ENCODE results near the gene WDR3.

Gene WDR3

GRCh38 chr1:117970252-117970651 lies 40.7 kb downstream of the WDR3 start:
- Histone ChIP-seq H3K36me3 (ENCODE audit: low read length) (no peaks in the 10 kb centered on the region), H3K9me2 (replicated peaks; ENCODE audit: insufficient read depth, low read length) (no peaks in the 10 kb centered on the region), H3K9me3 (ENCODE audit: insufficient read depth, low read length) (no peaks in the 10 kb centered on the region), H4K20me1 (ENCODE audit: low read depth, low read length) (no peaks in the 10 kb centered on the region), H3K27me3 (ENCODE audit: low read length) (no peaks in the 10 kb centered on the region), H3K9ac (ENCODE audit: low read length) (no peak overlapping the region), H3F3A (ENCODE audit: insufficient read depth) (no peaks in the 10 kb centered on the region), H3K79me2 (ENCODE audit: insufficient read depth, low read length) (no peaks in the 10 kb centered on the region), H2AFZ (ENCODE audit: low read depth, low read length, severe bottlenecking) (no peak overlapping the region), H3K4me2 (ENCODE audit: low read depth, low read length, poor library complexity, severe bottlenecking) (no peak overlapping the region), H3K27ac (ENCODE audit: low read depth, low read length) (no peak overlapping the region), H3K4me3 (ENCODE audit: insufficient read depth, low read length, poor library complexity, severe bottlenecking) (no peak overlapping the region)
- TF ChIP-seq CTCF (IDR thresholded peaks at IDR 0.05; ENCODE audit: insufficient read depth, low read length, poor library complexity, severe bottlenecking) (no peak), EZH2phosphoT487 (conservative IDR thresholded peaks at IDR 0.05; ENCODE audit: low read length) (no peak)

DNA sequence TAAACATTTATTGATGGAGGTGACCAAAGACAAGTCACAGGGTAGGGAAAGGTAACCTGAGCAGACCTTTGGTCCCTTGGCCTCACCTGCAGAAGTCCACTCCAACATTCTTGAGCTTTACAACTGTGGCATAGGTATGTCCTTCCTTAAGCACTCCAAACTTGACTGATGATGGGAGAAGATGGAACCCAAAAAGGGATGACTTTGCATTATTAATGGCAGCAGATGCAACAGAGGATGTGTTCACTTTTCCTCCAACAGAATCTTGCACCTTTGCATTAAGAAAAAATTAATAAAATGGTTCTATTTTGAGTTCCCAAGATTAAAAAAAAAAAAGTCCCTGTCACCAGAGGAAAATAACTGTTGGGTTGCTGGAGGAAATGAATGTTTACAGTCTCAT lies 42.2 kb downstream of the WDR3 start:
- Histone ChIP-seq H3K9ac (ENCODE audit: low read length) (no peak overlapping the region), H3K27ac (ENCODE audit: low read depth, low read length) (no peak overlapping the region), H3K27me3 (ENCODE audit: low read length) (no peaks in the 10 kb centered on the region), H3K36me3 (ENCODE audit: low read length) (no peaks in the 10 kb centered on the region), H3K9me2 (replicated peaks; ENCODE audit: insufficient read depth, low read length) (no peaks in the 10 kb centered on the region), H4K20me1 (ENCODE audit: low read depth, low read length) (no peaks in the 10 kb centered on the region), H3K9me3 (ENCODE audit: insufficient read depth, low read length) (no peaks in the 10 kb centered on the region), H3K4me2 (ENCODE audit: low read depth, low read length, poor library complexity, severe bottlenecking) (no peak overlapping the region), H2AFZ (ENCODE audit: low read depth, low read length, severe bottlenecking) (no peak overlapping the region), H3K4me3 (ENCODE audit: insufficient read depth, low read length, poor library complexity, severe bottlenecking) (no peak overlapping the region), H3F3A (ENCODE audit: insufficient read depth) (no peaks in the 10 kb centered on the region), H3K79me2 (ENCODE audit: insufficient read depth, low read length) (no peaks in the 10 kb centered on the region)
- no peak for TF ChIP-seq CTCF (IDR thresholded peaks at IDR 0.05; ENCODE audit: insufficient read depth, low read length, poor library complexity, severe bottlenecking)
- TF ChIP-seq EZH2phosphoT487 (conservative IDR thresholded peaks at IDR 0.05; ENCODE audit: low read length), result no peak

DNA sequence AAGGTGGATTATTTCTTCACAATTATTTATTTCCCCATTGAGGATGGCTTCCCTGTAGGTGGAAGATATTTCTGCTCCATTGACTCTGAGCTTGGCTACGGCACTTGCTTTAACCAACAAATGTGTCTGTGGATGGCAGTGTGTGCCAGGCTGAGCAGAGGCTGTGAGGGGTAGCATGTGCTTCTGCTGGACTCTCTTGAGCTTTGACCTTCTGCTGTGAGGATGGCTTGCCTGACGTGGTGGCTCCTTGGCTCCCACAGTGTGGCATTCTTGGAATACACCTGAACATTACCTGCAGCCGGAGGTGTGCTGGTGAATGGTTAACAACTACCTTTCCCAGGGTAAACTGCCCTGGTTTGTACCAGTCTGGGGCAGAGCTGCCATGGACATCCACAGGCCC lies 46.8 kb downstream of the WDR3 start:
- no peaks in the 10 kb centered on the region for H3F3A ChIP-seq (ENCODE audit: insufficient read depth)
- TF ChIP-seq EZH2phosphoT487 (conservative IDR thresholded peaks at IDR 0.05; ENCODE audit: low read length) (no peak), CTCF (IDR thresholded peaks at IDR 0.05; ENCODE audit: insufficient read depth, low read length, poor library complexity, severe bottlenecking) (no peak)

More for the DNA sequence above, 46.8 kb downstream of the WDR3 start:
- no peak overlapping the region for H2AFZ ChIP-seq (ENCODE audit: low read depth, low read length, severe bottlenecking)
- no peak overlapping the region for H3K4me2 ChIP-seq (ENCODE audit: low read depth, low read length, poor library complexity, severe bottlenecking)
- H3K27ac ChIP-seq (ENCODE audit: low read depth, low read length), result no peak overlapping the region
- H3K79me2 ChIP-seq (ENCODE audit: insufficient read depth, low read length), result no peaks in the 10 kb centered on the region
- no peaks in the 10 kb centered on the region for H3K36me3 ChIP-seq (ENCODE audit: low read length)
- no peaks in the 10 kb centered on the region for H4K20me1 ChIP-seq (ENCODE audit: low read depth, low read length)
- no peaks in the 10 kb centered on the region for H3K9me3 ChIP-seq (ENCODE audit: insufficient read depth, low read length)
- H3K9ac ChIP-seq (ENCODE audit: low read length), result no peak overlapping the region
- H3K4me3 ChIP-seq (ENCODE audit: insufficient read depth, low read length, poor library complexity, severe bottlenecking), result no peak overlapping the region
- H3K9me2 ChIP-seq (replicated peaks; ENCODE audit: insufficient read depth, low read length), result no peaks in the 10 kb centered on the region
- no peaks in the 10 kb centered on the region for H3K27me3 ChIP-seq (ENCODE audit: low read length)
